ENCODE measurements around the gene MGAT3. TPM values are rescaled to one million over a fixed set of nuclear protein-coding genes. Genes with fewer than 3 reads are reported as not detected.
A peak's percentile ranks its signal among the peaks of the same experiment; 100 is the strongest.

Gene MGAT3
- total RNA-seq, 6 donors from 2014 or later = 5.2 to 45.0 (median 26.0) TPM

DNA sequence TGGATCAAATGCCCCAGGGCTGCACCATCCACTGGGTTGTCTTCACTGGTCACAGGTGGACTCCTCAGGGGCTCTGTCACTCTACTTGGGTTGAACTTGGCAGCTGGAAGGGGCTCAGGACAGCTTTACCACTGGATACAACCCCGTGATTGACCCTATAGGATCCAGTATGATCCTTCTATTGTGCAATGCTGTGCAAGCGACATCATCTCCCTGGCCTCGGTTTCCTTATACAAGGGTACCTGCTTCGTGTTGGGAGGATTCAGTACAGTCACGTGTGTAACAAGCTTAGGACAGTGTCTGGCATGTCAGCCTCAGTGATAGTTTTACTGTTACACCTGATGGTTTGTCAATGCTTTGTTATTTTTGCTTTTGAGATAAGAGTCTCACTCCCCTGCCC is 24.8 kb downstream of the MGAT3 start:
- no peak overlapping the region for H3K27ac ChIP-seq
- H3K27me3 ChIP-seq = no peaks in the 10 kb centered on the region
- no peak overlapping the region for H3K4me3 ChIP-seq
- H3K36me3 ChIP-seq = peaks cover 0 to 7% (median 0%) of the 10 kb centered on the region in 4 donors
- WGBS, 2 donors = 96% methylated on average over 4 to 5 of the region's 5 CpGs
- no peaks in the 10 kb centered on the region for H3K4me1 ChIP-seq
- ATAC-seq (ENCODE audit: low FRiP score in 2 of 2) (no peak), DNase-seq (no peak)
- H3K9me3 ChIP-seq = no peaks in the 10 kb centered on the region
- TF ChIP-seq, protein P1, sequence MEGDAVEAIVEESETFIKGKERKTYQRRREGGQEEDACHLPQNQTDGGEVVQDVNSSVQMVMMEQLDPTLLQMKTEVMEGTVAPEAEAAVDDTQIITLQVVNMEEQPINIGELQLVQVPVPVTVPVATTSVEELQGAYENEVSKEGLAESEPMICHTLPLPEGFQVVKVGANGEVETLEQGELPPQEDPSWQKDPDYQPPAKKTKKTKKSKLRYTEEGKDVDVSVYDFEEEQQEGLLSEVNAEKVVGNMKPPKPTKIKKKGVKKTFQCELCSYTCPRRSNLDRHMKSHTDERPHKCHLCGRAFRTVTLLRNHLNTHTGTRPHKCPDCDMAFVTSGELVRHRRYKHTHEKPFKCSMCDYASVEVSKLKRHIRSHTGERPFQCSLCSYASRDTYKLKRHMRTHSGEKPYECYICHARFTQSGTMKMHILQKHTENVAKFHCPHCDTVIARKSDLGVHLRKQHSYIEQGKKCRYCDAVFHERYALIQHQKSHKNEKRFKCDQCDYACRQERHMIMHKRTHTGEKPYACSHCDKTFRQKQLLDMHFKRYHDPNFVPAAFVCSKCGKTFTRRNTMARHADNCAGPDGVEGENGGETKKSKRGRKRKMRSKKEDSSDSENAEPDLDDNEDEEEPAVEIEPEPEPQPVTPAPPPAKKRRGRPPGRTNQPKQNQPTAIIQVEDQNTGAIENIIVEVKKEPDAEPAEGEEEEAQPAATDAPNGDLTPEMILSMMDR (IDR thresholded peaks at IDR 0.05) = no peak
- TF ChIP-seq POLR2AphosphoS5 (IDR thresholded peaks at IDR 0.05) (no peak), POLR2A (IDR thresholded peaks at IDR 0.05) (no peak), EP300 (IDR thresholded peaks at IDR 0.05) (no peak)

DNA sequence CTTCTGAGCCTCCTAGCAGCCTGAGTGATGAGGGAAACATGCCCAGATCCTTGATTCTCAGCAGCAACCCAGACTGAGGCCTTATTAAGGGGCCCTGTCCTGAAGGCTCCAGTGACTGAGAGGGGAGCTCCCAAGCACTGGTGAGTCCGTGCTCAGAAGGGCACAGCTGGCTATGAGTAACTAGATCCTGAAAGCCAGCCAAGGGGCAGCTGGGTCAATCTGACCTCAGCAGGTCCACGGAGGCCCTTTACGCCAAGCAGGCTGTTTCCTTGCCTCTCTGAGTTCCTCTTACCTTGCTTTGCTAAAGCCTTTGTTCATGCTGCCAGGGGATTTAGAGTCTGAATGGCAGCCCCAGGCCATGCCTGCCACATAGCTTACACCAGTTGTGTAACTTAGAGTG is 26.0 kb downstream of the MGAT3 start:
- TF ChIP-seq POLR2A (IDR thresholded peaks at IDR 0.05) (no peak), EP300 (IDR thresholded peaks at IDR 0.05) (no peak), POLR2AphosphoS5 (IDR thresholded peaks at IDR 0.05) (no peak)
- TF ChIP-seq, protein P1 (IDR thresholded peaks at IDR 0.05) = no peak
- Histone ChIP-seq H3K27me3 (no peaks in the 10 kb centered on the region), H3K4me3 (no peak overlapping the region), H3K4me1 (no peaks in the 10 kb centered on the region), H3K27ac (no peak overlapping the region), H3K9me3 (no peaks in the 10 kb centered on the region), H3K36me3 (peaks cover 0 to 7% (median 1%) of the 10 kb centered on the region in 4 donors)
- 84% methylated on average over 3 of the region's 3 CpGs; no CpG with 5 or more reads in 1 of the 2 donors for WGBS, 2 donors
- DNase-seq (no peak), ATAC-seq (ENCODE audit: low FRiP score in 2 of 2) (no peak)

DNA sequence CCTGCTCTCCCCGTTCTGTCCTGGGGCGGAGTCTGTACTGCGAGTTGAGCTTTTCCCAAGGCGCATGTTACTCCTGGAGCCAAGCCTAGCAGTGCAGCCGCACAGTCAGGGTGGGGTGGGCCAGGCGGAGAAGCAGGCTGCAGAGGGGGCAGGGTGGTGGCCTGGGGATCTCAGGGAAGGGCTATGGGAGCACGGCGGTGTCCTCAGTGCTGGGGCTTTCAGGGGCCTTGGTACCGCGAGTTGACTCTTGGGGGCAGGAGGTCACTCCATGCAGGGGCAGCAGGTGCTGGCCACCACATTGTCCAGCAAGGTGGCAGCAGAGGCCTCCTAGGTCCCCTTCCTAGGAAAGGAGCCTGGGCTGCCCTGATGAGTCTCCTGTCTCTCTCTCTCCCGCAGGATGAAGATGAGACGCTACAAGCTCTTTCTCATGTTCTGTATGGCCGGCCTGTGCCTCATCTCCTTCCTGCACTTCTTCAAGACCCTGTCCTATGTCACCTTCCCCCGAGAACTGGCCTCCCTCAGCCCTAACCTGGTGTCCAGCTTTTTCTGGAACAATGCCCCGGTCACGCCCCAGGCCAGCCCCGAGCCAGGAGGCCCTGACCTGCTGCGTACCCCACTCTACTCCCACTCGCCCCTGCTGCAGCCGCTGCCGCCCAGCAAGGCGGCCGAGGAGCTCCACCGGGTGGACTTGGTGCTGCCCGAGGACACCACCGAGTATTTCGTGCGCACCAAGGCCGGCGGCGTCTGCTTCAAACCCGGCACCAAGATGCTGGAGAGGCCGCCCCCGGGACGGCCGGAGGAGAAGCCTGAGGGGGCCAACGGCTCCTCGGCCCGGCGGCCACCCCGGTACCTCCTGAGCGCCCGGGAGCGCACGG is 30.4 kb downstream of the MGAT3 start:
- TF ChIP-seq POLR2A (IDR thresholded peaks at IDR 0.05) (no peak), POLR2AphosphoS5 (IDR thresholded peaks at IDR 0.05) (no peak), EP300 (IDR thresholded peaks at IDR 0.05) (no peak)
- TF ChIP-seq, protein P1 (IDR thresholded peaks at IDR 0.05) = no peak
- peak in 1 of 2 donors; percentile 82 for DNase-seq
- WGBS, 2 donors = 91 to 92% methylated on average over 35 to 45 of the region's 45 CpGs
- H3K36me3 ChIP-seq = peaks cover 0 to 11% (median 2%) of the 10 kb centered on the region in 4 donors
- no peak overlapping the region for H3K4me3 ChIP-seq
- no peak for ATAC-seq (ENCODE audit: low FRiP score in 2 of 2)
- H3K9me3 ChIP-seq = no peaks in the 10 kb centered on the region
- no peaks in the 10 kb centered on the region for H3K27me3 ChIP-seq
- peaks cover 0 to 11% (median 4%) of the 10 kb centered on the region in 4 donors for H3K4me1 ChIP-seq
- no peak overlapping the region for H3K27ac ChIP-seq

DNA sequence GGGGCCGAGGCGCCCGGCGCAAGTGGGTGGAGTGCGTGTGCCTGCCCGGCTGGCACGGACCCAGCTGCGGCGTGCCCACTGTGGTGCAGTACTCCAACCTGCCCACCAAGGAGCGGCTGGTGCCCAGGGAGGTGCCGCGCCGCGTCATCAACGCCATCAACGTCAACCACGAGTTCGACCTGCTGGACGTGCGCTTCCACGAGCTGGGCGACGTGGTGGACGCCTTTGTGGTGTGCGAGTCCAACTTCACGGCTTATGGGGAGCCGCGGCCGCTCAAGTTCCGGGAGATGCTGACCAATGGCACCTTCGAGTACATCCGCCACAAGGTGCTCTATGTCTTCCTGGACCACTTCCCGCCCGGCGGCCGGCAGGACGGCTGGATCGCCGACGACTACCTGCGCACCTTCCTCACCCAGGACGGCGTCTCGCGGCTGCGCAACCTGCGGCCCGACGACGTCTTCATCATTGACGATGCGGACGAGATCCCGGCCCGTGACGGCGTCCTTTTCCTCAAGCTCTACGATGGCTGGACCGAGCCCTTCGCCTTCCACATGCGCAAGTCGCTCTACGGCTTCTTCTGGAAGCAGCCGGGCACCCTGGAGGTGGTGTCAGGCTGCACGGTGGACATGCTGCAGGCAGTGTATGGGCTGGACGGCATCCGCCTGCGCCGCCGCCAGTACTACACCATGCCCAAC is 31.2 kb downstream of the MGAT3 start:
- Histone ChIP-seq H3K27me3 (no peaks in the 10 kb centered on the region), H3K27ac (no peak overlapping the region), H3K4me3 (no peak overlapping the region), H3K36me3 (peaks cover 0 to 11% (median 2%) of the 10 kb centered on the region in 4 donors), H3K9me3 (no peaks in the 10 kb centered on the region), H3K4me1 (peaks cover 0 to 11% (median 4%) of the 10 kb centered on the region in 4 donors)
- ATAC-seq (ENCODE audit: low FRiP score in 2 of 2) (no peak), DNase-seq (peak in 1 of 2 donors; percentile 85)
- TF ChIP-seq POLR2A (IDR thresholded peaks at IDR 0.05) = no peak
- TF ChIP-seq POLR2AphosphoS5 (IDR thresholded peaks at IDR 0.05) = no peak
- no peak for TF ChIP-seq EP300 (IDR thresholded peaks at IDR 0.05)
- TF ChIP-seq, protein P1 (IDR thresholded peaks at IDR 0.05) = no peak
- 96 to 97% methylated on average over 42 to 70 of the region's 70 CpGs for WGBS, 2 donors

Measured in upper lobe of left lung (tissue), 6 donors.